Stimulated activated CD4-positive, alpha-beta T cell treated with anti-CD3 and anti-CD28 coated beads, Interleukin-12 subunit alpha, Interleukin-12 subunit beta, amount 100 ng/mL, for 24 hours (primary cell): ENCODE data around the gene RAB12.
"Not testable (repeated sequence)": the region's sequence is repeated elsewhere in the genome, so short reads cannot be mapped to it uniquely, and the experiment has no call there.

Source experiments
- DNase-seq, 2 experiments: peaks; one replicate each; pipeline ENCODE4 v3.0.0-alpha.2; 2020; ENCODE audit warnings: low read depth in 2 of 2

Gene RAB12

GRCh38 chr18:8611916-8612576, 2.8 kb downstream of the RAB12 start:
- no peak for DNase-seq

- no peak for DNase-seq
Measured at GRCh38 chr18:8614875-8615274, 5.6 kb downstream of the RAB12 start.

DNA sequence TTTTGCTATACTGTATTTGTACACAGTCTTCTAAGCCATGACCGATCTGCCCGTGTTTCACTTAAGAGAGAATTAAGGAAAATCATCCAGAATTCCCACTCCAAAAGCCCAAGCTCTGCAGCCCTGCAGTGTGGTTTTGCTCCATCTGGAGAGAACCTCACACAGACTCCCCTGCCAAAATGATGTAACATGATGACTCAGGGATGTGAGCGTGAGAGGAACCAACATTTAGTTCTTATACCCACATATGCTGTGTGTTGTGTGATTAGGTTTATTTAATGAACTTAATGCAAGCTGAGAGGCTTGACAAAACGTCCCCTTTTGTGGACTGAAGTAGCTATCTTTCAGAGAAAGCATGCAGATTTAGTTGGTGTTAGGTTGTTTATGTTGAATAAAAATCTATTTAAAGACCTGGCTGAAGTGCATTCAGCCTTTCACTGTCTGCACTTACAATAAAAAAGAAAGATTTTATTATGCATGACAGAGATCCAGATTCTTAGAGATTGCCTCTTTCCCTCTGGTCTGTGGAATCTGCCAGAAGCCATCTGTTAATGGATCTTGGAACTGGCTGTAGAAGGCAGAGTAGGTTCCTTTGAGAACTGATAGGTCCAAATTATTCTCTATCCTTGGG, 6.3 kb downstream of the RAB12 start:
- no peak for DNase-seq

- DNase-seq = no peak
Measured at GRCh38 chr18:8616028-8616401, 6.8 kb downstream of the RAB12 start.

- no peak for DNase-seq
Measured at GRCh38 chr18:8617907-8618306, 8.7 kb downstream of the RAB12 start.

GRCh38 chr18:8619041-8619440, 9.8 kb downstream of the RAB12 start:
- no peak for DNase-seq

DNA sequence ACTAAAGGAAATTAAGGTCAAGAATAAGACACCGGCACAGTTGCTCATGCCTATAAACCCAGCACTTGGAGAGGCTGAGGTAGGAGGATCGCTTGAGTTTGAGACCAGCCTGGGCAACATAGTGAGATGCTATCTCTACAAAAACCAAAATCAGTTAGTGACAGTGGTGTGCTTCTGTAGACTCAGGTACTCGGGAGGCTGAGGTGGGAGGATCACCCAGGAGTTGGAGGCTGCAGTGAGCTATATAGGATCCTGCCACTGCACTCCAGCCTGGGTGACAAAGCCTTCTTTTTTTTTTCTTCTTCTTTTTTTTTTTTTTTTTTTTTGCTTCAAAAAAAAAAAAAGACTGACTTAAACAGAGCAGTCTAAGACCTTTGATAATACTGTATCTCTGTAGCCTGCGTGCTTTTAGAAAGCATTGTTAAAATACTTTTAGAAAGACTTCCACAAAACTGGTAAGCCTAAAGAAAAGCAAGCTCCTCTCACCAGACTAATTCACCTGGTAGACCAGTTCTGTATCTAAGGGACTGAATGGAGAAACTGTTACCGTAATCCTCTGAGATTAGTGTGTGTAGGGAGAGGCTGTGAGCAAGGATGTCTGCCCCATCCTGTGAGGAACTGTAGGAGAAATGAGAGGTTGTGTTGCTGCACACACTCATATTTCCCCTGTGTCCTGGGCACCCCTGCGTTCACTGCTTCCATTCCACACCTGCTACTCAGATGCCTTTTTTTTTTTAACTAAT, 10.8 kb downstream of the RAB12 start:
- no peak for DNase-seq

GRCh38 chr18:8620845-8621244, 11.6 kb downstream of the RAB12 start:
- DNase-seq = no peak

- not testable (repeated sequence) for DNase-seq
Measured at GRCh38 chr18:8622625-8623024, 13.4 kb downstream of the RAB12 start.

- DNase-seq = no peak
Measured at GRCh38 chr18:8623549-8624106, 14.4 kb downstream of the RAB12 start.

DNA sequence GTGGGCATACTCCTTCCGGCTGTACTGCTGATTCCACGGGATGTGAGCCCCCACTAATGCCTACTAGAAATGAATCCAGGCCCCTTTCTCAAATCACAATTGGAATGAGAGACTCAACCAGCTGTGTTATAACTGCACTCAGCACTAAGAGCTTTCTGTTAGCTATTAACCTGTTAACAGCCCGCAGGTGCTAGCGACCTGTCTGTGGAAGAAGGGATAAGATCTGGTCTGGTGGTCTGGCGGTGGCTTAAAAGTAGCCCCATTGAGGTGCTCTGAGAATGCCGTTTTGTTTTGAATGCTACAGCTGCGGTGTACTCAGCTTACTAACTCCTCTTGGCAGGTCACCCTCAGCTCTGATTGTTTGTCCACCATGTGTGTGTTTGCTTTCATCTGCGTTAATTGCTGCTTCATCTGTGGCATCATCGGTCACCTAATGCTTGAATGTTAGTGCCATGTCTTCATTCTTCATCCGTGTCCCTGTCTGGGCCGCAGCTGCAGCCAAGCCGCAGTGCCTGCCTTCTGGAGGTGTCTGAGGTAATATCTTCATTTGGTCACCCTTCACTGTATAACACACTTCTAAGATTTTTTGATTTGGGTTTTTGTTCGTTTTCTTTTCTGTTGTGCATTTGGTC, 16.3 kb downstream of the RAB12 start:
- no peak for DNase-seq

- no peak for DNase-seq
Measured at GRCh38 chr18:8626414-8627106, 17.3 kb downstream of the RAB12 start.

- DNase-seq = no peak
Measured at GRCh38 chr18:8627107-8627472, 17.9 kb downstream of the RAB12 start.

GRCh38 chr18:8627540-8627939, 18.3 kb downstream of the RAB12 start:
- DNase-seq = no peak

GRCh38 chr18:8629602-8630001, 20.4 kb downstream of the RAB12 start:
- no peak for DNase-seq

DNA sequence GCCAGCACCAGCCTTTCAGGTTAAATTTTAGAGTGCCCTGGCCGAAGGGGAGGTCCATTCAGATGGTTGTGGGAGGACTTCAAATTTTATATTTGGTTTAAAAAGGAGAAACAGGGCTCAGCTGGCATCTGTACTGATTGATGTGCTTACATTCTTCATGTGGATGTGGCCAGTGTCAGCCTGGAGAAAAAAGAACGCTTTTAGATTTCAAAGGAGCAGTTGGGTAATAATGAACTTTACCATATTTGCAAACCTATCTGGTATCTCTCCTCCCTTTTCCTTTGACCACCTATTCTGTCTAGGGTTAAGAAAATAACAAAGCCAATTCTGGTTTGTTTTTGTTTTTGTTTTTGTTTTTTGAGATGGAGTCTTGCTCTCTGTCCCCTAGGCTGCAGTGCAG, 21.3 kb downstream of the RAB12 start:
- DNase-seq = no peak

DNA sequence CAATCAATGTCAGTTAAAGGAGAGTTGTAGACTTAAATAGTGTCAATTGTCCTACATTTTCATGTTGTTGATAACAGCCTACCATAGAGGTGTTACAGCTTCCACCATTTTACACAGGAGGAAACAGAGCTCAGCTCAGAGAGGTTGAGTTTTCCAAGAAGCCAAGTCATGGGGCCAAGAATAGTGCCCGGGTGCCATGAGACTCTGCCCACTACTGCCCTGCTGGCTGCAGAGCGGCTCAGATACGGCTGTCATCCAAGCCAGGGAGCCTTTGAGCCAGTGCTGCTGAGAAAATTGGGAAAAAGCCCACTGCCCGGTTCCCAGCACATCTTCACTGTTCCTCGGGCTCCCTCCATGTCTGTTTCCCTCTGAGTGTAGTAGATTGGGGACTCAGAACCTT, 22.0 kb downstream of the RAB12 start:
- no peak for DNase-seq

DNA sequence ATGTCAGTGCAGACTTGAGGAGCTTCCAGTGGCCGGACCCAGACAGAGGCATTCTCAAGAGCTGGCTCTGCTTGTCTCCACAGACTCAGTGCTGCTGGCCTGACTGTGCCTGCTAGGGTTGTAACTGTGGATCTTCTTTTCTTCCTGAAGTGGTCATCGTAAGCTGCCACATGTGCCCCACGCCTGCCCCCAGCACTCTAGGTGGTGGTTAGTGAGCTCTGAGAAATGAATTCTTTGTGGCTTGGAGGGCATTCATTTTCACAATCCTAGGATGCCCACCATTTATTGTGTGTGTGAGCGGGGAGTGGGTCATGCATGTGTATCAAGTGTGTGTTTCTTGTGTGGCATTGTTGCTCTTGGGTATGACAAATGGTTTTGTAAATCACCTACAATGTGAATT, 23.1 kb downstream of the RAB12 start:
- no peak for DNase-seq

- no peak for DNase-seq
Measured at GRCh38 chr18:8634508-8634907, 25.3 kb downstream of the RAB12 start.

- no peak for DNase-seq
Measured at GRCh38 chr18:8635087-8635486, 25.9 kb downstream of the RAB12 start.

DNA sequence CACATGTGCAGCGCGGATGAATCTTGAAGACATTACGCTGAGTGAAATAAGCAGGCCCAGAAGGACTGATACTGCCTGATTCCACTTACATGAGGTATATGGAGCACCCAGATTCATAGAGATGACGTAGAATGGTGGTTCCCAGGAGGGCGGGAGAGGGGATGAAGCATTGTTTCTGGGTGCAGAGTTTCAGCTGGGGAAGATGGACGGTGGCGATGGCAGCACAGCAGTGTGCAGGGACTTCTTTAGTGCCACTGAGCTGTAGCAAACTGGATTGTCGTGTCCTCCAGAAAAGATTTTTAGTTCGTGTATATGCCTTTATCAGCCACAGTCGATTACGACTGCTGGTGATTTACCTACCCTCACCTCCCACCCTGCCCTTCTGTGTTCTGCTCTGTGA, 30.5 kb downstream of the RAB12 start:
- no peak for DNase-seq

DNA sequence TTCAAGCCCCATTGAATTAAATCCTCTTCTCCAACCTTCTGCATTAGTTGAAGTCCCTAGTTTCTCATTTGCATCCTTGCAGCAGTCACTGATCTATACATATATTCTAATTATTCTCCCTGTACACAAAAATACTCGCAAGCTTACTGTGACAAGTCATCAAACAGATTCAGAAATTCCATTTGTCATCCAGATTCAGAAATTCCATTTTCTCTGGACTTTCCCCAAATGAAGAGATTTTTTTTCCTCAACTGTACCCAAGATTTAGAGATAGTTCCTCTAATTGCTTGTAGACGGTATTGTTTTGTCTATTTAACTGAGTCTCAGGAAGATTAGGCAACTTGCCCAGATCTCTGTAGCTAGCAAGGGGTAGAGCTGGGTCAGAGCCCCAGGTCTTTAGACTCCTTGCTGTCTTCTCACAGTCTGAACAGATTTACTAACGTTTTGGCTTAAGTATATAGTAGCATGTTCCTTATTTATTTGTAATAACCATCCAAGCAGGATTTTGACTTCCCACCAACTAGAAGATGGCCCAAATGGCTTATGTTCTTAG, 34.2 kb downstream of the RAB12 start:
- DNase-seq = no peak
